Glomerular endothelial cell (primary cell): ENCODE measurements around the gene DNAL1. TPM values are rescaled to one million over a fixed set of nuclear protein-coding genes. Genes with fewer than 3 reads are reported as not detected.
"Not testable (repeated sequence)": the region's sequence is repeated elsewhere in the genome, so short reads cannot be mapped to it uniquely, and the experiment has no call there.

Experiments used
- DNase-seq: peaks from one replicate; pipeline ENCODE4 v3.0.0-alpha.2; 2011; ENCODE audit warnings: low read depth, low spot score; ENCODE audit errors: extremely low read depth
- total RNA-seq: library from RNA; depleted of rRNA; stranded (reverse); fragments of >200 nt; gene quantifications from 2 replicates; pipeline ENCODE4 v1.2.3, GENCODE V29; 2015

Gene DNAL1
- total RNA-seq, 1 donor from 2014 or later = 3.9 TPM

DNA sequence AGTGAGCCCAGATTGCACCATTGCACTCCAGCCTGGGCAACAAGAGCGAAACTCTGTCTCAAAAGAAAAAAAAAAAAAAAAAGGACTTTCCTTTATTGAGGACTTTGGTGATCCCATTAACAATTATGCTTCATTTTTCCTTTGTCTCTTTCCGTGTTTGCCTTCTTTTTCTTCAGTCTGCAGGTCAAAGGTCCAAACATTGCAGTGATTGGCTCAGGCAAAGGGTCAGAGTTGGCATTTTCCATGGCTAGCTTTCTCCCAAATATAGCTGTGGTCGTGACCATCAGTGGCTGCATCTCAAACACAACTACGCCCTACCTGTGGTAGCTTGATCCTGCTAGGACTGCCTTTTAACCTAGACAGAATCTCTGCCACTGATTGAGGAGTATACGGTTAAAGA lies 7.0 kb upstream of the DNAL1 start:
- DNase-seq = no peak

DNA sequence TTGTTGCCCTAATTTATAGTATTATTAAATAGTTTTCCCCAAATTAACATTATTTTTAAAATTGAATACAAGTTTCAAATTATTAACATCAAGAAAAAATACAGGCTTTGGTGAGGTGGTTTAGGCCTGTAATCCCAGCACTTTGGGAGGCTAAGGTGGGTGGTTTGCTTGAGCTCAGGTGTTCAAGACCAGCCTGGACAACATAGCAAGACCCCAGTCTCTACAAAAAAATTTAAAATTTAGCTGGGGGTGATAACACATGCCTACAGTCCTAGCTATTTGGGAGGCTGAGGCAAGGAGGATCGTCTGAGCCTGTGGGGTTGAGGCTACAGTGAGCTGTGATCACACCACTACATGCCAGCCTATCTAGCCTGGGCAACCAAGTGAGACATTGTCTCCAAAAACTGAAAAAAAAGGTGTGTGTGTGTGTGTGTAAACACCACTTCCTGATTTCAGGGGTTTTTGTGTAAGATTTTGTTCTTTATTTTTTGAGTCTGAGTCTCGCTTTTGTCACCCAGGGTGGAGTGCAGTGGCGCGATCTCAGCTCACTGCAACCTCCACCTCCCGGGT lies 3.9 kb upstream of the DNAL1 start:
- no peak for DNase-seq

DNA sequence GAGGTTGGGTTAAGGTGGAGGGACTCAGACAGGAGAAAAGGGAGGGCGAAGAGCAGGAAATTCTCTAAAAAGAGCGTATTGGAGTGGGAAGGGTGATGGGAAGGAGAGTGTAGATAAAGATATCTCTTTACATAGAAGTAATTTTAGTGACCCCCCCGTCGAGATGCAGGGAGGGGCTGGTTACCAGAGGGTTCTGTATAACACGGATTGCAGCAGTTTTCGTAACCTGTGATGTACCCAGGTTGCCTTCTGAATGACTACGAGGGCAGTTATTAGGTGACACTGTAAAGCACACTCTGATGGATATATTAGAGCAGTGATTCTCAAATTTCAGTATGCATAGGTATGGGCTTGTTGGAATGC lies 443 bp downstream of the DNAL1 start:
- no peak for DNase-seq

DNA sequence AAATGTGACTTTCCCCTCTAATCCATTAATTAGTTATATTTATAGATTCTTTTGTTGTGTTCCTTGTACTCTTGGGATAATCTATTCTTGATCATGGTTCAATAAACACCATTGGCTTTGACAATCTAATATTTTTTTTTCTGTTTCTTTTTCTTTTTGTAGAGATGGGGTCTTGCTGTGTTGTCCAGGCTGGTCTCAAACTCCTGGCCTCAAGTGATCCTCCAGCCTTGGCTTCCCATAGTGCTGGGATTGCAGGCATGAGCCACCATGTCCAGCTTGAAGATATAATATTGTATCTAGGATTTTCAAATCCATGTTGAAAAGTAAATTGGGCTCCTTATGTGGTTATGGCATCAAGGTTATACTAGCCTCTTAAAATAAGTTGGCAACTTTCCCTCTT lies 6.2 kb downstream of the DNAL1 start:
- no peak for DNase-seq

DNA sequence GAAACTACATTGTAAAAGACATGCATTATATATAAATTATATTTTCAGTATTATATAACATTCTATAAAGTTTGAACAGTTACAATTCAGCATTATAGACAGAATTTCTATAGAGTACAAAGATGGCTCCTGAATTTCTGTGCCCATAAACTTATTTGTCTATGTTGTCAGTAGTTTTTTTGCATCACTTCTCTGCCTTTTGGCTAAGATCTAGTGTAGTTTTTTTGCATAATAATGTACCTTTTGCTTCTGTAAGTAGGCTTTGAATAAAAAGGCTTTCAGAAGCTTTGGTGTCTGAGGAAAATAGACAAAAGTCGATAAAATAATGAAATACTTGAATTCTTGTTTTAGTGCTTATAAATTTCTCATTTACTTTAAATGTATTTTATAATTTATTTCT lies 11.1 kb downstream of the DNAL1 start:
- no peak for DNase-seq

DNA sequence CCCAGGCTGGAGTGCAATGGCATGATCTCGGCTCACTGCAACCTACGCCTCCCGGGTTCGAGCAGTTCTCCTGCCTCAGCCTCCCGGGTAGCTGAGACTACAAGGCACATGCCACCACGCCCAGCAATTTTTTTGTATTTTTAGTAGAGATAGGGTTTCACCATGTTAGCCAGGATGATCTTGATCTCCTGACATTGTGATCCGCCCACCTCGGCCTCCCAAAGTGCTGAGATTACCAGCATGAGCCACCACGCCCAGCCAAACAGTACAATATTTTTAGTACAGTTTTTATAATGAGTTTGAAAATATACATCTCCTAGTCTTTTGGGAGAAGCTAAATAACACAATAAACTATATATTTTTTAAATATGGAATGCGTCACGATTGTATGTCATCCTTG lies 14.4 kb downstream of the DNAL1 start:
- DNase-seq = not testable (repeated sequence)

DNA sequence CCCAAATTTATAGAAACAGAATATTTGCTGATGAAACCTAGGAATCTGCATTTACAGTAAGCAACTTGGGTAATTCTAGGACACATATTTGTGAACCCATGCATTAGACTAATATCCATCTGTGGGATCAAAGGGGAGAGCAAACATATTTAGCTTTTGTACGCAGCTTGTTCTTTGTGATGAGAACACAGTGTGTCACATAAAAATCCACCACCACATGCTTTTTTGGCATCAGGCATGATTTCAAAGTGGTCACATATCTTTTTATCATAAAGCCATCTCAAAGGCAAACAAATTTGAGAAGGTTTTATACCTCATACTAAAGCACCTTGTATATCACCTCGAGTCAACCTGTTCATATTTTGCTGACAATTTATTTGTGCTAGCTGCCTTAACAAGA lies 15.7 kb downstream of the DNAL1 start:
- DNase-seq = no peak

DNA sequence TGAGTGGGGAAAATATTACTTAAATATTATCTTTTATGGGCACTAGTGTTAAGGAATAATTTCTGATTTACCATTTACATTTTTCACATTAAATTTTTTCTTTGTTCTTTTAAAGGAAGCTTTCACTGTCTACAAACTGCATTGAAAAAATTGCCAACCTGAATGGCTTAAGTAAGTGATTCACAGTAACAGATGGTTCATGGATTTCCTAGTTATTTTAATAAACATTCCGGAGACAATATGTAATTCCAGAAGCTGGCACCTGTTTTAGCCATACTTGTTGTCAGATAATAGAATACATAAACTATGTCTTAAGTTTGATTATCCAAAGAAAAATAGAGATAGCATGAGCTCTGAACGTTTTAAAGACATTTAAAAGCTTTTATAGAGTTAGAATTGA lies 17.1 kb downstream of the DNAL1 start:
- DNase-seq = no peak

DNA sequence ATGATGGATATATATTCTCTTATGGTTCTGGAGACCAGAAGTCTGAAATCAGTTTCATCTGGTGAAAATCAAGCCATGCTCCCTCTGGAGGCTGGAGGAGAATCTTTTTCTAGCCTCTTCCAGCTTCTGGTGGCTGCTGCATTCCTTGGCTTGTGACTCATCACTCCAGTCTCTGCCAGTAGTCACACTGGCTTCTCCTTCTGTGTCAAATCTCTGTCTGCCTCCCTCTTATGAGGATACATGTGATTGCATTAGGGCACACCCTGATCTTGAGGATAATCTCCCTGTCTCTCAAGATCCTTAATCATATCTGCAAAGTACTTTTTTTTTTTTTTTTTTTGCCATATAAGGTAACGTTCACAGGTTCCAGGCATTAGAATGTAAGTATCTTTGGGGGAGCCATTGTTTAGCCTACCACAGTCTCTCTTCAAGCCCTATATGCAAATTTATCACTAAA lies 17.7 kb downstream of the DNAL1 start:
- peak; percentile 50 for DNase-seq

DNA sequence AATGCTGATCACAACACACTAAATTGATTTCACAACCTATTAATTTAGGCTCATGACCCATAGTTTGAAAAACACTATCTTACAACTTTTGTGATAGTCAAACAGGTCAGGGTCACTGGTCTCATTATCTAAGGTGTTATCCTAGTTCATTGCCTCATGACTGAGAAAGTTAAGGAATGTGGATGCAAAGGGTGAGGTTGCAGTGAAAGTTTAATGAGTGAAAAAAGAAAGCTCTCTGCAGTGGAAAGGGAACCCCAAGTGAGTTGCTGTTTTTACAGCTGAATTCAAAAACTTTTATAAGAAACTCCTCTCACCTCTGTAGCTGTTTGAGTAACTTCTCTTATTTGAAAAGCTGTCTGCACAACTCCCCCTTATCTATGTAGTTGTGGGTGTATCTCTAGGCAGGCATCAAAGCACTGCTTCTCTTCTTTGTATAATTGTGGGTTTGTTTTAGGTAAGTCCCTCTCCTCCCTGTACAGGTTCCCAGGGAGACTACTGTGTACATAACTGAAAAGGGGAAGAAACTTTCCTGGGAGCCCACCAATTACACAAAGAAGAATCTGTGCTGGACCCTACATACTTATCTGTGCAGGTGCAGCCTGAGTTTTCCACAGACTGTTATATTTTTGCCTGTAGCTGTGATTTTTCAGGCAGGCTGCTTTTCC lies 18.9 kb downstream of the DNAL1 start:
- DNase-seq = no peak

DNA sequence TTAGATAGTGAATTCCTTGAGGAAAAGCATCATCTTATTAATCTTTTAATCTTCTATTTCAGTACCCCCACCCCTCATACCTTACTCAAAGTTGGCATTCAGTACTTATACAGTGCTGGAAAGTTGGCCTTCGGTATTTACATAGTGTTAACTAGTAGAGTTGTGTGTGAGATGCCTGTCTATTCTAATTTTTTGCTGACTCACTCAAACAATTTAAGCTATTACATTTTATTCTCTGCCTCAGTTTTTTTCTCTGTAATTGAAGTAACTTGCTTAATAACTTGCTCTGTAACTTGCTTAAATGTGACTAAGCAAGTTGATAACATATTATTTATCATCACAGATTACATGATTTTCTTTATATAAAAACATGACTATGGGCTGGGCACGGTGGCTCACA lies 20.3 kb downstream of the DNAL1 start:
- no peak for DNase-seq

DNA sequence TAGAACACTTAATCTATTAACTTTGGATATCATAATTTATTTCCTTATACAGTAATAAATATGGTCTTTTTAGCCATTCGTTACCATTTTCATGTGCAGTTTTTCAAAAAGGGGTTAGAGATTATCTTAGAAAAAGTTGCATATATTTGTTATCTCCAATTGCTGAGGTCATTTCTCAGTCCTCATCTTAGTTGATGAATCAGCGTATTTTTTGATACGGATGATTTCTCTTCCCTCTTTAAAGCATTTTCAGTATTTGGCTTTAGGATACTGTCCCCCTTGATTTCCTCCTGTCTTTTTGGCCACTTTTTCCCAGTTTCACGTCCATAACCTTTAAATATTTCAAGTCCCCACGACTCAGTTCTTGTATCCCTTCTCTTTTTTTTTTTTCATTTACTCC lies 21.8 kb downstream of the DNAL1 start:
- DNase-seq = no peak

DNA sequence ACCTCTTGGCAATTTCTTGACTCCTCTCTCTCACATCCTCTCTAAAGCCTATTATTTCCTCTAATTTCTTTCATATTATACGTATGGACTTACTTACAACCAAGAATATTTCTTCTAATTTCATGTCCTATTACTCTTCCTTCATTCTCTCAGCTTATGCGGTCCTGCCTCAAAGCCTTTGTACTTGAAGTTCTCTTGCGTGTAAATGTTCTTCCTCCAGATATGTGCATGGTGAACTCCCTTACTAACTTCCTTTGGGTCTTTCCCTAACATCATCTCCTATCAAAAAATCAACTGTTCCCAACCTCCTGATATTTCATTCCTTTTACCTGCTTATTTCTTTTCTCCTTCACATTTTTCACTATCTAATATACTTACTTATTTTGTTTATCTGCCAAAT lies 23.1 kb downstream of the DNAL1 start:
- DNase-seq = no peak

DNA sequence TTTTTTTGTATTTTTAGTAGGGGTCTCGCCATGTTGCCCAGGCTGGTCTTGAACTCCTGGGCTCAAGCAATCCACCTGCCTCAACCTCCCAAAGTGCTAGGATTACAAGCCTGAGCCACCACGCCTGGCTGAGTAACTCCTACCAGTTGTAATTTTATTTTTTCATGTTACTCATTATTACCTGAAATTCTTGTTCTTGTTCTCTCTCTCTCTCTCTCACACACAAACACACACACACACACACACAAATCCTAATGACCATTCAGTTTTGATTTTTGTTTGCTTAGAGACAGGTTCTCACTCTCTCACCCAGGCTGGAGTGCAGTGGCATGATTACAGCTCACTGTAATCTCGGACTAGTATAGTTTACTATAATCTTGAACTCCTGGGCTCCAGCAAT lies 30.2 kb downstream of the DNAL1 start:
- no peak for DNase-seq

DNA sequence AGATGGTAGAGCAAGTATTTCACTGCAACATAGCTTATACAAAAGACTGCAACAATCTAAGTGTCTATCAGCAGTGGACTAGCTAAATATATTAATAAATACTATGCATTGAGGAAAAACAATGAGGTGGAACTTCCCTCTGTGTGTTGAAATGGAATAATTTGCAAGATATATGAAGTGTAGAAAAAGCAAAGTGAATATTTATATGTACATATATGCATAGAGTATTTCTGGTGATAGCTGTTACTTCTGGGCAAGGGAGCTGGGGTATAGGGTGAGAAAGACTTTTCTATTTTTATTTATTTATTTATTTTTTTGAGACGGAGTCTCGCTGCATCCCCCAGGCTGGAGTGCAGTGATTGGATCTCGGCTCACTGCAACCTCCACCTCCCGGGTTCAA lies 33.9 kb downstream of the DNAL1 start:
- DNase-seq = no peak

DNA sequence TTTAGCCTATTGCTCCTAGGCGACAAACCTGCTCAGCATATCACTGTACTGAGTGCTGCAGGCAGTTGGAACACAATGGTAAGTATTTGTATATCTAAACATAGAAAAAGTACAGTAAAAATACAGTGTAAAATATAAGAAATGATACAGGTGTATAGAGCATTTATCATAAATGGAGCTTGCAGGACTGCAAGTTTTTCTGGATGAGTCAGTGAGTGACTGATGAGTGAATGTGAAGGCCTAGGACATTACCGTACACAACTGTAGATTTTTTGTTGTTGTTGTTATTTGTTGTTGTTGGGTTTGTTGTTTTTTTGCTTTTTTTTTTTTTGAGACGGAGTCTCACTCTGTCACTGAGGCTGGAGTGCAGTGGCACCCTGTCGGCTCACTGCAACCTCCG lies 36.0 kb downstream of the DNAL1 start:
- no peak for DNase-seq

DNA sequence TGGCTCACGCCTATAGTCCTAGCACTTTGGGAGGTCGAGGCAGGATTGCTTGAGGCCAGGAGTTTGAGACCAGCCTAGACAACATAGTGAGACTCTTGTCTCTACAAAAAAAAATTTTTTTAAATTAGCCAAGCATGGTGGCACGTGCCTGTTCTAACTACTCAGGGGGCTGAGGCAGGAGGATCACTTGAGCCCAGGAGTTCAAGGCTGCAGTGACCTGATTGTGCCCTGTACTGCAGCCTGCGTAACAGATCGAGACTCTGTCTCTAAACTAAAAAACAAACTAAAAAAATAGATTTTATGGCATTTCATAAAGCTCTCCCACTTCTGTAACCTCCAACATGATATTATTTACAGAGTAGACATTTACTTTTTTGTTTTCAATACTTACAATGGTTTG lies 39.8 kb downstream of the DNAL1 start:
- DNase-seq = no peak

DNA sequence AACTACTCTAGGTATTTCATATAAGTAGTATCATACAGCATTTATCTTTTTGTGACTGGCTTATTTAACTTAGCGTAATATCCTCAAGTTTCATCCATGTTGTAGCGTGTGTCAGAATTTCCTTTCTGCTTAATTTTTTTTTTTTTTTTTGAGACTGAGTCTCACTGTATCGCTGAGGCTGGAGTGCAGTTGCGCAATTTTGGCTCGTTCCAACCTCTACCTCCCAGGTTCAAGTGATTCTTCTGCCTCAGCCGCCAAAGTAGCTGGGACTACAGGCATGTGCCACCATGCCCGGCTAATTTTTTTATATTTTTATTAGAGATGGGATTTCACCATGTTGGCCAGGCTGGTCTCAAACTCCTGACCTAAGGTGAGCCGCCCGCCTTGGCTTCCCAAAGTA lies 40.5 kb downstream of the DNAL1 start:
- no peak for DNase-seq

DNA sequence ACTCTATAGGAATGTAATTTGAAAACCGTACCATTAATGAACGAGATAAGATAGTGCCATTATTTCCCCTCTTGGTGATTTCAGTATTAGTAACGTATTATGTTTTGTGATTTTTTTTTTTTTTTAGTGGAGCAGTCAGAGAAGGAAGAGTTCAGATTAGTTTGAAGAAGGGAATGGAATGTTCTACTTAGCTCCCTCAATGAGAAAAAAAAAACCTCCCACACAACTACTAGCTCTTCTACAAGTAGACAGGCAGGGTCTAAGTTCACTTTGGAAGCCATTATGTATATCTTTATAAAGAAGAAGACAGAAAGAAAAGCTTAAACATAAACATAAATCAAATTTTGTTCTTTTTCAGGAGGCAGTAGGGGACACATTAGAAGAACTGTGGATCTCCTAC lies 42.1 kb downstream of the DNAL1 start:
- no peak for DNase-seq

DNA sequence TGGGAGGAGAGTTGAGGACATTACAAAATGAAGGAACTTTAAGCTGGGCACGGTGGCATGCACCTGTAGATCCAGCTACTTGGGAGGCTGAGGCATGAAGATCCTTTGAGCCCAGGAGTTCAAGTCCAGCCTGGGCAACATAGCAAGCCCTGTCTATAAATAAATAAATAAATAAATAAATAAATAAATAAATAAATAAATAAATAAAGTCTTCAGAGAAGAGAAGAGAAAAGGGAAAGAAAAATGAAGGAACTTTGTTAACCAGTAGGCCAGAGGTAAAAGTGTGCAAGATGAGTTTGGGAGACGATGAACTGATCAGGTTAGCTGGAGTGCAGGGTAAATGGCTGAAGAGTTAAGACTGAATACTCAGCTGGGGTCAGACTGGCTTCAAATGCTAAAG lies 49.3 kb downstream of the DNAL1 start:
- no peak for DNase-seq

DNA sequence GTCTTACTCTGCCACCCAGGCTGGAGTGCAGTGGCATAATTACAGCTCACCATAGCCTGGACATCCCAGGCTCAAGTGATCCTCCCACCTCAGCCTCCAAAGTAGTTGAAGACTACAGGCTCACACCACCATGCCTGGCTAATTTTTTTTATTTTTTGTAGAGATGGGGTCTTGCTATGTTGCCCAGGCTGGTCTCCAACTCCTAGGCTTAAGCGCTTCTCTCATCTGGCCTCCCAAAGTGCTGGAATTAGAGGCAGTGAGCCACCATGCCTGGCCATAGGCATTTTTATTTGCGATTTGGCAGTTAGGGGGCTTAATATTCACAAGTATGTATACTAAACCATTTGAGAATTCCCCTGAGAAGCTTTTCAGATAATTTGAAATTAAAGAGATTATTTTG lies 50.3 kb downstream of the DNAL1 start:
- DNase-seq = no peak

DNA sequence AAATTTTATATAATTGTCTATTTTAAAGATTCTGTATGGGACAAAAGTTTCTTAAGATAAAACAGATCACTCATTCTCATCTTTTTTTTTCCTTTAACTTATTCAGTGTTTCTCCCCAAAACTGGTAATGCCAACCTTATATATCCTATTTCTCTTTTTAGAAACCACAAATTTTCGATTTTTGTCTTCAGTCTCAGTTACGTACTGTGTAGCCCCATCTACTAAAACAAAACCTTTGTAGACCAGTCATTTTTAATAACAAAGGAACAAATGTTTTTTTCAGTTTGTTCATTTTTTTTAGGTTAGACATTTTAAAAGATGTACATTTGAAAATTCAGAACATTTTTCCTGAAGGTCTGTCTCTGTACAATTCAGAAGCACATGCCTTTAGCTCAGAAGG lies 51.2 kb downstream of the DNAL1 start:
- DNase-seq = no peak
